GM23338 (cell line): ENCODE data around the gene AKIRIN2. TPM values are rescaled to one million over a fixed set of nuclear protein-coding genes. Genes with fewer than 3 reads are reported as not detected.

Experiments used
- ATAC-seq: fragments of 200-7000 bp; cut with Tn5 transposase; 3 replicates; pipeline ENCODE4 v1.9.1; 2020
- DNase-seq: peaks from one replicate; pipeline ENCODE4 v3.0.0-alpha.2; 2015; ENCODE audit warnings: low spot score
- H2AFZ ChIP-seq: fragments of 200-600 bp; sonication (generic); 2 replicates; pipeline ENCODE4 v1.8.0; 2016; ENCODE audit warnings: antibody characterized with exemption, mild to moderate bottlenecking, moderate library complexity
- H3F3A ChIP-seq: fragments of 200-600 bp; sonication (generic); replicated peaks from 2 replicates; pipeline ENCODE4 v1.8.0; 2017; ENCODE audit warnings: antibody characterized with exemption, mixed run types, low read depth
- H3K27ac ChIP-seq: fragments of 200-600 bp; sonication (generic); 2 replicates; pipeline ENCODE4 v1.6.1; 2016; ENCODE audit warnings: low read depth
- H3K27me3 ChIP-seq: fragments of 200-600 bp; sonication (generic); 2 replicates; pipeline ENCODE4 v1.8.0; 2016; ENCODE audit warnings: mild to moderate bottlenecking, mixed run types, moderate library complexity; ENCODE audit not compliant: insufficient read depth
- H3K36me3 ChIP-seq: fragments of 200-600 bp; sonication (generic); 2 replicates; pipeline ENCODE4 v1.8.0; 2016; ENCODE audit warnings: mild to moderate bottlenecking; ENCODE audit not compliant: insufficient read depth
- H3K4me1 ChIP-seq: fragments of 200-600 bp; sonication (generic); 2 replicates; pipeline ENCODE4 v1.8.0; 2016; ENCODE audit warnings: mild to moderate bottlenecking, moderate library complexity; ENCODE audit not compliant: insufficient read depth
- H3K4me2 ChIP-seq: fragments of 200-600 bp; sonication (generic); 2 replicates; pipeline ENCODE4 v1.7.1; 2017; ENCODE audit warnings: mixed run types
- H3K4me3 ChIP-seq: fragments of 200-600 bp; sonication (generic); 2 replicates; pipeline ENCODE4 v1.6.1; 2016; ENCODE audit warnings: mixed run types
- H3K79me2 ChIP-seq: fragments of 200-600 bp; sonication (generic); replicated peaks from 2 replicates; pipeline ENCODE4 v1.8.0; 2017; ENCODE audit warnings: mild to moderate bottlenecking; ENCODE audit not compliant: insufficient read depth
- H3K9me2 ChIP-seq: fragments of 200-600 bp; sonication (generic); 2 replicates; pipeline ENCODE4 v1.8.0; 2017; ENCODE audit not compliant: insufficient read depth
- H4K20me1 ChIP-seq: fragments of 200-600 bp; sonication (generic); replicated peaks from 2 replicates; pipeline ENCODE4 v1.8.0; 2017; ENCODE audit warnings: mild to moderate bottlenecking; ENCODE audit not compliant: insufficient read depth
- H3K27ac Mint-ChIP-seq: 2 replicates; pipeline ENCODE4 v1.8.0; 2020; ENCODE audit warnings: inconsistent platforms, mild to moderate bottlenecking, moderate library complexity, mixed read lengths
- H3K27me3 Mint-ChIP-seq: 3 replicates; pipeline ENCODE4 v1.8.0; 2022; ENCODE audit warnings: low read depth, mild to moderate bottlenecking, moderate library complexity, mixed read lengths, inconsistent platforms; ENCODE audit not compliant: insufficient read depth, poor library complexity
- H3K36me3 Mint-ChIP-seq: 3 replicates; pipeline ENCODE4 v1.8.0; 2021; ENCODE audit warnings: low read depth, mild to moderate bottlenecking, inconsistent platforms, moderate library complexity, mixed read lengths
- H3K4me1 Mint-ChIP-seq: 3 replicates; pipeline ENCODE4 v1.8.0; 2020; ENCODE audit warnings: mild to moderate bottlenecking, inconsistent platforms, mixed read lengths
- H3K4me3 Mint-ChIP-seq: 3 replicates; pipeline ENCODE4 v1.8.0; 2021; ENCODE audit warnings: moderate library complexity, mild to moderate bottlenecking, inconsistent platforms, mixed read lengths
- H3K9me3 Mint-ChIP-seq: 3 replicates; pipeline ENCODE4 v1.8.0; 2020; ENCODE audit warnings: moderate library complexity, mild to moderate bottlenecking, inconsistent platforms, mixed read lengths
- CREB1 ChIP-seq: fragments of 250-450 bp; sonication (Bioruptor Pico); IDR thresholded peaks from 2 replicates; pipeline ENCODE4 v1.5.0; 2020; ENCODE audit warnings: low read depth, mild to moderate bottlenecking, moderate library complexity
- CTCF ChIP-seq, 2 experiments: fragments of 200-600 bp in 1 of 2; sonication (generic) in 1 of 2; conservative IDR thresholded peaks; 2 replicates each; pipeline versions ENCODE4 v1.5.1 to v1.6.1; 2016 to 2017; ENCODE audit warnings: antibody characterized with exemption in 2 of 2, low read depth in 2 of 2, mild to moderate bottlenecking in 2 of 2, moderate library complexity in 1 of 2
- ETS1 ChIP-seq: IDR thresholded peaks from 2 replicates; pipeline ENCODE4 v1.6.1; 2016; ENCODE audit warnings: antibody characterized with exemption
- EZH2 ChIP-seq: fragments of 200-600 bp; sonication (generic); IDR thresholded peaks from one replicate; pipeline ENCODE4 v1.8.0; 2017; ENCODE audit warnings: antibody characterized with exemption, mild to moderate bottlenecking, low read depth; ENCODE audit not compliant: unreplicated experiment
- EZH2phosphoT487 ChIP-seq: fragments of 200-600 bp; sonication (generic); IDR thresholded peaks from one replicate; pipeline ENCODE4 v1.8.1; 2018; ENCODE audit warnings: antibody characterized with exemption; ENCODE audit not compliant: unreplicated experiment
- JUNB ChIP-seq: IDR thresholded peaks from one replicate; pipeline ENCODE4 v1.6.1; 2016; ENCODE audit warnings: antibody characterized with exemption; ENCODE audit not compliant: unreplicated experiment
- NANOG ChIP-seq: IDR thresholded peaks from 2 replicates; pipeline ENCODE4 v1.6.1; 2016; ENCODE audit warnings: antibody characterized with exemption, borderline replicate concordance
- POLR2AphosphoS5 ChIP-seq: IDR thresholded peaks from 2 replicates; pipeline ENCODE4 v1.6.1; 2016; ENCODE audit warnings: antibody characterized with exemption, low read depth
- REST ChIP-seq: IDR thresholded peaks from one replicate; pipeline ENCODE4 v1.6.1; 2018; ENCODE audit warnings: antibody characterized with exemption; ENCODE audit not compliant: unreplicated experiment
- STAT1 ChIP-seq: IDR thresholded peaks from one replicate; pipeline ENCODE4 v1.6.1; 2016; ENCODE audit warnings: antibody characterized with exemption; ENCODE audit not compliant: unreplicated experiment
- ZNF114 ChIP-seq: fragments of 250-450 bp; sonication (Bioruptor Pico); IDR thresholded peaks from 2 replicates; pipeline ENCODE4 v1.5.0; 2020; ENCODE audit warnings: mild to moderate bottlenecking, moderate library complexity
- ZNF331 ChIP-seq: fragments of 250-450 bp; sonication (Bioruptor Pico); IDR thresholded peaks from 2 replicates; pipeline ENCODE4 v1.5.0; 2020; ENCODE audit warnings: low read depth, mild to moderate bottlenecking, moderate library complexity
- ZNF462 ChIP-seq: fragments of 250-450 bp; sonication (Bioruptor Pico); IDR thresholded peaks from 2 replicates; pipeline ENCODE4 v1.5.0; 2020; ENCODE audit warnings: mild to moderate bottlenecking, moderate library complexity
- polyA plus RNA-seq: library from polyadenylated mRNA; unstranded; fragments of >200 nt; fragmentation: Nextera tagmentation; extraction: Ambion mirVana; gene quantifications from 2 replicates; pipeline ENCODE4 v1.2.1, GENCODE V29; 2016
- total RNA-seq: library from RNA; depleted of rRNA; stranded (reverse); fragments of >200 nt; shearing (Covaris generic); gene quantifications from 2 replicates; pipeline ENCODE4 v1.2.3, GENCODE V29; 2014

AKIRIN2 gene
- total and polyA plus RNA-seq, 2 experiments from 2014 or later: 62.1 to 98.1 TPM

GRCh38 chr6:87673237-87673636 is 28.8 kb downstream of the AKIRIN2 start:
- no peak for TF ChIP-seq CTCF (conservative IDR thresholded peaks at IDR 0.05; ENCODE audit: low read depth in 2 of 2)
- no peak for TF ChIP-seq ZNF114 (CRISPR knock-in tag)
- no peak for TF ChIP-seq ZNF462 (CRISPR knock-in tag)
- no peak for TF ChIP-seq STAT1
- no peak for TF ChIP-seq ZNF331 (CRISPR knock-in tag)
- TF ChIP-seq EZH2phosphoT487: no peak
- no peak for TF ChIP-seq JUNB
- no peak for TF ChIP-seq CREB1 (CRISPR knock-in tag)
- no peak for TF ChIP-seq EZH2
- no peak; the same call in 1 of the 2 replicates for TF ChIP-seq POLR2AphosphoS5
- no peak for TF ChIP-seq NANOG
- TF ChIP-seq ETS1: no peak
- TF ChIP-seq REST: no peak
- Histone ChIP-seq H3K27ac (no peak overlapping the region), H3K4me2 (no peak overlapping the region), H3K36me3 (peaks cover 27% of the 10 kb centered on the region), H3K27me3 (no peaks in the 10 kb centered on the region), H3K9me2 (no peaks in the 10 kb centered on the region), H2AFZ (no peak overlapping the region), H3K79me2 (peaks cover 16% of the 10 kb centered on the region), H3K4me1 (no peaks in the 10 kb centered on the region), H3K4me3 (no peak overlapping the region), H3F3A (no peaks in the 10 kb centered on the region; the same call in 1 of the 2 replicates), H4K20me1 (0 out of 2 replicates have a peak, but pooled peaks cover 4% of the 10 kb centered on the region)
- Mint-ChIP-seq H3K27me3 (peaks cover 5% of the 10 kb centered on the region), H3K4me3 (no peak overlapping the region), H3K9me3 (no peaks in the 10 kb centered on the region), H3K27ac (no peak overlapping the region), H3K36me3 (peaks cover 56% of the 10 kb centered on the region), H3K4me1 (peaks cover 16% of the 10 kb centered on the region)
- ATAC-seq: no peak
- no peak for DNase-seq
